ENCODE results near the gene RNF220. TPM values are rescaled to one million over a fixed set of nuclear protein-coding genes. Genes with fewer than 3 reads are reported as not detected.

RNF220 gene
- total and polyA plus RNA-seq, 2 donors (not counting 3 experiments of a cell fraction or from before 2014, with no cell fraction given), result 62.7 to 66.6 TPM

- BruUV-seq (replicated peaks), result no TSS peak
- TF ChIP-seq MYC (IDR thresholded peaks at IDR 0.05; ENCODE audit: low read depth, low read length) (no peak), POLR2AphosphoS5 (IDR thresholded peaks at IDR 0.05; ENCODE audit: insufficient read depth, low read depth, low read length) (no peak)
- no peaks in the 10 kb centered on the region for H3K9me3 ChIP-seq (replicated peaks; ENCODE audit: control insufficient read depth, insufficient read depth, low read length)
- ChIA-PET POLR2A (no interaction called here), CTCF (interaction anchor here (0.8 to 15.0 kb wide), 5 partner anchors 8 to 387 kb away, joined by 3 to 398 read pairs (median 6); no protein-coding TSS in a partner anchor)
- H3K4me3 ChIP-seq (replicated peaks in 1 of 3; ENCODE audit: insufficient read depth in 1 of 3, low read depth in 1 of 3, low read length in 3 of 3), result no peak overlapping the region
- H3K9me1 ChIP-seq (replicated peaks; ENCODE audit: control insufficient read depth, extremely low read depth, insufficient read depth, low read length), result no peaks in the 10 kb centered on the region
- no peak overlapping the region for H3K9ac ChIP-seq (replicated peaks; ENCODE audit: extremely low read depth, insufficient read depth, low read length)
- H3K4me2 ChIP-seq (ENCODE audit: insufficient read depth, low read length), result no peak overlapping the region
- H4K20me1 ChIP-seq (replicated peaks; ENCODE audit: control insufficient read depth, extremely low read depth, insufficient read depth, low read length), result no peaks in the 10 kb centered on the region
- no peak for FAIRE-seq
- intact Hi-C loops (cut with micrococcal nuclease), result no loop called here
- no peaks in the 10 kb centered on the region for H3K79me2 ChIP-seq (ENCODE audit: control insufficient read depth, insufficient read depth, low read length)
- H3K27ac ChIP-seq (ENCODE audit: insufficient read depth, low read depth, low read length), result no peak overlapping the region
- DNase-seq (ENCODE audit: low read depth, low spot score), result no peak
- dilution Hi-C loops (cut with MboI; ENCODE audit: extremely low pct_ligation_motif_present, low sequenced_read_pairs), result no loop called here
- no peaks in the 10 kb centered on the region for H3K4me1 ChIP-seq (ENCODE audit: control insufficient read depth, extremely low read depth, insufficient read depth, low read length)
- H3K36me3 ChIP-seq (ENCODE audit: control insufficient read depth in 2 of 2, extremely low read depth in 1 of 2, insufficient read depth in 2 of 2, low read length in 2 of 2), result no peaks in the 10 kb centered on the region
- no peak overlapping the region for H2AFZ ChIP-seq (ENCODE audit: low read depth, low read length)
- peaks cover 8 to 14% of the 10 kb centered on the region in 2 experiments for H3K27me3 ChIP-seq (ENCODE audit: control insufficient read depth in 2 of 2, insufficient read depth in 2 of 2, low read length in 2 of 2)
Measured at GRCh38 chr1:44604157-44604955, 199.3 kb downstream of the RNF220 start.

- Histone ChIP-seq H3K9me3 (replicated peaks; ENCODE audit: control insufficient read depth, insufficient read depth, low read length) (no peaks in the 10 kb centered on the region), H3K36me3 (ENCODE audit: control insufficient read depth in 2 of 2, extremely low read depth in 1 of 2, insufficient read depth in 2 of 2, low read length in 2 of 2) (no peaks in the 10 kb centered on the region), H3K4me1 (ENCODE audit: control insufficient read depth, extremely low read depth, insufficient read depth, low read length) (no peaks in the 10 kb centered on the region), H3K4me3 (replicated peaks in 1 of 3; ENCODE audit: insufficient read depth in 1 of 3, low read depth in 1 of 3, low read length in 3 of 3) (no peak overlapping the region), H3K9me1 (replicated peaks; ENCODE audit: control insufficient read depth, extremely low read depth, insufficient read depth, low read length) (no peaks in the 10 kb centered on the region), H4K20me1 (replicated peaks; ENCODE audit: control insufficient read depth, extremely low read depth, insufficient read depth, low read length) (no peaks in the 10 kb centered on the region), H3K27me3 (ENCODE audit: control insufficient read depth in 2 of 2, insufficient read depth in 2 of 2, low read length in 2 of 2) (peaks cover 10 to 11% of the 10 kb centered on the region in 2 experiments), H3K9ac (replicated peaks; ENCODE audit: extremely low read depth, insufficient read depth, low read length) (no peak overlapping the region), H3K79me2 (ENCODE audit: control insufficient read depth, insufficient read depth, low read length) (no peaks in the 10 kb centered on the region), H2AFZ (ENCODE audit: low read depth, low read length) (no peak overlapping the region), H3K4me2 (ENCODE audit: insufficient read depth, low read length) (no peak overlapping the region), H3K27ac (ENCODE audit: insufficient read depth, low read depth, low read length) (no peak overlapping the region)
- BruUV-seq (replicated peaks), result no TSS peak
- DNase-seq (ENCODE audit: low read depth, low spot score) (no peak), FAIRE-seq (no peak)
- POLR2A ChIA-PET, result interaction anchor here (0.7 kb wide), 1 partner anchor 264 kb away, joined by 3 read pairs; no protein-coding TSS in a partner anchor
- TF ChIP-seq MYC (IDR thresholded peaks at IDR 0.05; ENCODE audit: low read depth, low read length) (no peak), GATA2 (IDR thresholded peaks at IDR 0.05; ENCODE audit: insufficient read depth, insufficient read length, low read depth, low read length) (no peak), CTCF (IDR thresholded peaks at IDR 0.05; ENCODE audit: extremely low read depth in 1 of 2, insufficient read depth in 1 of 2, low read depth in 1 of 2, low read length in 2 of 2) (no peak), POLR2A (IDR thresholded peaks at IDR 0.05; ENCODE audit: low read depth, low read length) (no peak), MAX (IDR thresholded peaks at IDR 0.05; ENCODE audit: insufficient read depth, insufficient read length) (no peak), EZH2 (IDR thresholded peaks at IDR 0.05; ENCODE audit: borderline replicate concordance, low read depth, low read length, severe bottlenecking) (no peak)
- CTCF ChIA-PET, result interaction anchor here (1.3 to 1.9 kb wide), 2 partner anchors 10 to 46 kb away, joined by 6 to 9 read pairs; no protein-coding TSS in a partner anchor
- dilution Hi-C loops (cut with MboI; ENCODE audit: extremely low pct_ligation_motif_present, low sequenced_read_pairs) (no loop called here), intact Hi-C loops (cut with micrococcal nuclease) (no loop called here)
Measured at GRCh38 chr1:44605914-44606615, 201.0 kb downstream of the RNF220 start.
